Right lobe of liver (tissue), 4 donors: ENCODE results near the gene ZBED2.

Source experiments
- POLR2A ChIP-seq: fragments of 450-650 bp; IDR thresholded peaks from one replicate; pipeline ENCODE4 v1.6.1; 2017; ENCODE audit warnings: antibody characterized with exemption, mild to moderate bottlenecking
- TF ChIP-seq, protein P1 (sequence below), 4 donors: fragments of 200-600 bp in 3 of 4; fragments of 450-650 bp in 1 of 4; IDR thresholded peaks; one replicate each; pipeline versions ENCODE4 v1.5.1 to v1.8.0; 2016 to 2022; ENCODE audit warnings: antibody characterized with exemption in 4 of 4, mild to moderate bottlenecking in 2 of 4
- donor health status: DM: no; HTN: no; CAD: no.
- donor health status: DM: no; HTN: no; CAD: no.
- donor health status: DM: no; HTN: yes; CAD: no.

DNA sequence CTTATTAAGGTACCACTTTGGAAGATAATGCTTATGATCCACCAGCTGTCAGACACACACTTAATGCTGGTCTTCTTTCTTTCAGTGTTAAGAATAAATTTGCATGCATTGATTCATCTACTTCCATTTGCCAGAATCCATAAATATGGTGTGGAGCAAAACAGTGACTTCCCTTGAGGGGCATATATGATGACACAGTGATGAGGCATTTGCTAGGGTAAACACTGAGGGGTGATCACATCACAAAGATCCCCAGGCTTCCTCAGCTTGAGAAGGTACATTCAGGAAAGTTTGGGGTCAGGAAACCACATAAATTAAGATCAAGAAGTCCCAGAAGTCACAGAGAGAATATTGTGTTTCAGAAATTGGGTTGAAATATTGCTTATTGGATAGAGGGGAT is 9.9 kb upstream of the ZBED2 start:
- TF ChIP-seq, protein P1, sequence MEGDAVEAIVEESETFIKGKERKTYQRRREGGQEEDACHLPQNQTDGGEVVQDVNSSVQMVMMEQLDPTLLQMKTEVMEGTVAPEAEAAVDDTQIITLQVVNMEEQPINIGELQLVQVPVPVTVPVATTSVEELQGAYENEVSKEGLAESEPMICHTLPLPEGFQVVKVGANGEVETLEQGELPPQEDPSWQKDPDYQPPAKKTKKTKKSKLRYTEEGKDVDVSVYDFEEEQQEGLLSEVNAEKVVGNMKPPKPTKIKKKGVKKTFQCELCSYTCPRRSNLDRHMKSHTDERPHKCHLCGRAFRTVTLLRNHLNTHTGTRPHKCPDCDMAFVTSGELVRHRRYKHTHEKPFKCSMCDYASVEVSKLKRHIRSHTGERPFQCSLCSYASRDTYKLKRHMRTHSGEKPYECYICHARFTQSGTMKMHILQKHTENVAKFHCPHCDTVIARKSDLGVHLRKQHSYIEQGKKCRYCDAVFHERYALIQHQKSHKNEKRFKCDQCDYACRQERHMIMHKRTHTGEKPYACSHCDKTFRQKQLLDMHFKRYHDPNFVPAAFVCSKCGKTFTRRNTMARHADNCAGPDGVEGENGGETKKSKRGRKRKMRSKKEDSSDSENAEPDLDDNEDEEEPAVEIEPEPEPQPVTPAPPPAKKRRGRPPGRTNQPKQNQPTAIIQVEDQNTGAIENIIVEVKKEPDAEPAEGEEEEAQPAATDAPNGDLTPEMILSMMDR (IDR thresholded peaks at IDR 0.05) = no peak
- TF ChIP-seq POLR2A = no peak
